HG03432 (cell line): ENCODE data around the gene DUS3L.

ENCODE experiments used
- ATAC-seq: cut with Tn5 transposase; IDR thresholded peaks from one replicate; pipeline ENCODE4 v1.9.1; 2021; ENCODE audit warnings: mild to moderate bottlenecking, moderate library complexity; ENCODE audit not compliant: unreplicated experiment

DUS3L gene

GRCh38 chr19:5822181-5822844 is 31.4 kb upstream of the DUS3L start:
- no peak for ATAC-seq

GRCh38 chr19:5821521-5822180 is 30.7 kb upstream of the DUS3L start:
- no peak for ATAC-seq

GRCh38 chr19:5820785-5821184 is 29.8 kb upstream of the DUS3L start:
- no peak for ATAC-seq

- ATAC-seq = no peak
Measured at GRCh38 chr19:5818594-5818993, 27.6 kb upstream of the DUS3L start.

- ATAC-seq = no peak
Measured at GRCh38 chr19:5817218-5817617, 26.3 kb upstream of the DUS3L start.

- no peak for ATAC-seq
Measured at GRCh38 chr19:5814852-5815246, 23.9 kb upstream of the DUS3L start.

GRCh38 chr19:5814123-5814851 is 23.3 kb upstream of the DUS3L start:
- no peak for ATAC-seq

GRCh38 chr19:5811117-5811516 is 20.2 kb upstream of the DUS3L start:
- ATAC-seq = no peak

- no peak for ATAC-seq
Measured at GRCh38 chr19:5809469-5809868, 18.5 kb upstream of the DUS3L start.

- no peak for ATAC-seq
Measured at GRCh38 chr19:5809053-5809452, 18.1 kb upstream of the DUS3L start.

- no peak for ATAC-seq
Measured at GRCh38 chr19:5808120-5808816, 17.3 kb upstream of the DUS3L start.

GRCh38 chr19:5806905-5807304 is 15.9 kb upstream of the DUS3L start:
- ATAC-seq = no peak

GRCh38 chr19:5806133-5806489 is 15.1 kb upstream of the DUS3L start:
- no peak for ATAC-seq

- no peak for ATAC-seq
Measured at GRCh38 chr19:5805462-5806132, 14.6 kb upstream of the DUS3L start.

- ATAC-seq = no peak
Measured at GRCh38 chr19:5804516-5805461, 13.8 kb upstream of the DUS3L start, which contains the start of gene NRTN. TSS of gene NRTN (plus strand) at chr19:5805067. CDS start at chr19:5824166, 19,099 bp downstream.

GRCh38 chr19:5803752-5804515 is 13.0 kb upstream of the DUS3L start:
- peak; percentile 77 for ATAC-seq

- ATAC-seq = no peak
Measured at GRCh38 chr19:5803441-5803751, 12.4 kb upstream of the DUS3L start.

- no peak for ATAC-seq
Measured at GRCh38 chr19:5801796-5802619, 11.0 kb upstream of the DUS3L start.
